K562 (cell line): ENCODE results near the gene SLC1A2.

Experiments
- ELF2 ChIP-seq: fragments of 250-450 bp; sonication (Bioruptor Pico); IDR thresholded peaks from 2 replicates; pipeline ENCODE4 v1.5.0; 2021; ENCODE audit warnings: mild to moderate bottlenecking
- NFE2 ChIP-seq: IDR thresholded peaks from 2 replicates; pipeline ENCODE4 v1.6.1; 2014; ENCODE audit warnings: antibody characterized with exemption, low read depth
- ZNF253 ChIP-seq: fragments of 250-450 bp; sonication (Bioruptor Pico); conservative IDR thresholded peaks from 2 replicates; pipeline ENCODE4 v1.6.1; 2021; ENCODE audit warnings: mild to moderate bottlenecking

DNA sequence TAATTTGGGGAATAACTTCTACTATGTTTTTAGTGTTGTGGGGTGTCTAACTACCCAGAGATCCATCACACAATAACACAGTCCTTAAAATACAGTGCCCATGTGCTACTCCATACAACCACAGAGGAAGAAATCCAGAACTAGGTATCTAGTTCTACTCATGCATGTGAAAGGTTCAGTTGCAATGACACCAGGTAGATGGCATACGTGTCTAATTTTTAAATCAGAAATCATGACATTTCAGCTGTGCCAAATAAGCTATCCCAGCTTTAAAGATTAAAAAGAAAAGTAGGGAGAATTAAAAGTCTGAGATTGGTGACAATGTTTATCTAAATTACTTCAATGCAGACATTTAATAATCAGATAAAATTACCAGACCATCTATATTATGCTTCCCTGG, 158.2 kb downstream of the SLC1A2 start:
- TF ChIP-seq ZNF253 (CRISPR knock-in tag), result no peak
- TF ChIP-seq NFE2, result no peak
- TF ChIP-seq ELF2 (CRISPR knock-in tag), result no peak
